Stimulated activated CD8-positive, alpha-beta memory T cell treated with anti-CD3 and anti-CD28 coated beads, Interleukin-4, amount 100 ng/mL, for 24 hours (primary cell): ENCODE data around the gene MARK2.

ENCODE experiments used
- DNase-seq: peaks from one replicate; pipeline ENCODE4 v3.0.0-alpha.2; 2020; ENCODE audit warnings: low read depth

The MARK2 gene

GRCh38 chr11:63909591-63910506 lies 70.9 kb downstream of the MARK2 start:
- no peak for DNase-seq

GRCh38 chr11:63910675-63911074 lies 71.8 kb downstream of the MARK2 start:
- no peak for DNase-seq

GRCh38 chr11:63911440-63911839 lies 72.5 kb downstream of the MARK2 start:
- DNase-seq: no peak

- no peak for DNase-seq
Measured at GRCh38 chr11:63911876-63912275, 73.0 kb downstream of the MARK2 start.

GRCh38 chr11:63912678-63913077 lies 73.8 kb downstream of the MARK2 start:
- DNase-seq: no peak

- DNase-seq: no peak
Measured at GRCh38 chr11:63913866-63914830, 75.2 kb downstream of the MARK2 start.

GRCh38 chr11:63914896-63915691 lies 76.2 kb downstream of the MARK2 start:
- DNase-seq: no peak

GRCh38 chr11:63915961-63916836 lies 77.3 kb downstream of the MARK2 start:
- DNase-seq: no peak

- peak; percentile 49 for DNase-seq
Measured at GRCh38 chr11:63916837-63917691, 78.2 kb downstream of the MARK2 start, which contains the start of gene RCOR2. Gene RCOR2 (minus strand): TSS chr11:63917164. CDS start chr11:63916456, 708 bp downstream.

- no peak for DNase-seq
Measured at GRCh38 chr11:63917692-63918506, 79.0 kb downstream of the MARK2 start.

- no peak for DNase-seq
Measured at GRCh38 chr11:63918507-63919191, 79.7 kb downstream of the MARK2 start.

- no peak for DNase-seq
Measured at GRCh38 chr11:63919267-63920125, 80.6 kb downstream of the MARK2 start.

- no peak for DNase-seq
Measured at GRCh38 chr11:63920126-63920938, 81.4 kb downstream of the MARK2 start.

- DNase-seq: no peak
Measured at GRCh38 chr11:63920939-63921417, 82.1 kb downstream of the MARK2 start.

- DNase-seq: no peak
Measured at GRCh38 chr11:63922673-63923192, 83.8 kb downstream of the MARK2 start.

- DNase-seq: no peak
Measured at GRCh38 chr11:63923319-63923718, 84.4 kb downstream of the MARK2 start.
